Gastrocnemius medialis (tissue), 4 donors: ENCODE results near the gene PTPRCAP. TPM values are rescaled to one million over a fixed set of nuclear protein-coding genes. Genes with fewer than 3 reads are reported as not detected.

ENCODE experiments used
- ATAC-seq, 2 donors: fragments of 150-250 bp; one replicate each; pipeline ENCODE4 v1.9.1; 2016
- DNase-seq, 2 donors: peaks; one replicate each; pipeline ENCODE4 v3.0.0-alpha.2; 2019
- H3K27ac ChIP-seq, 4 donors: fragments of 200-600 bp; sonication (generic); 1 replicate in 1 of 4; 2 replicates in 3 of 4; pipeline ENCODE4 v1.5.1; 2016 to 2018; ENCODE audit warnings: mild to moderate bottlenecking in 2 of 4, moderate library complexity in 1 of 4
- H3K27me3 ChIP-seq, 3 donors: fragments of 200-600 bp; sonication (generic) in 2 of 3; 1 replicate in 1 of 3; 2 replicates in 2 of 3; pipeline versions ENCODE4 v1.5.1 to v1.6.0; 2016 to 2019; ENCODE audit warnings: mild to moderate bottlenecking in 1 of 3, moderate library complexity in 1 of 3
- H3K36me3 ChIP-seq, 2 donors: fragments of 200-600 bp; sonication (generic) in 1 of 2; one replicate each; pipeline ENCODE4 v1.5.1; 2017 to 2018
- H3K4me1 ChIP-seq, 2 donors: fragments of 200-600 bp; sonication (generic) in 1 of 2; one replicate each; pipeline ENCODE4 v1.5.1; 2016 to 2017; ENCODE audit warnings: mild to moderate bottlenecking in 2 of 2
- H3K4me3 ChIP-seq, 4 donors: fragments of 200-600 bp; sonication (generic) in 3 of 4; 1 replicate in 1 of 4; 2 replicates in 3 of 4; pipeline ENCODE4 v1.5.1; 2016 to 2019; ENCODE audit warnings: mild to moderate bottlenecking in 2 of 4
- H3K9me3 ChIP-seq, 3 donors: fragments of 200-600 bp; sonication (generic) in 2 of 3; 1 replicate in 1 of 3; 2 replicates in 2 of 3; pipeline ENCODE4 v1.5.1; 2016 to 2019
- CTCF ChIP-seq, 5 experiments: fragments of 450-650 bp in 3 of 5; fragments of 200-600 bp in 2 of 5; sonication (generic) in 2 of 5; IDR thresholded peaks in 4 of 5; conservative IDR thresholded peaks in 1 of 5; 1 replicate in 4 of 5; 2 replicates in 1 of 5; pipeline ENCODE4 v1.5.1; 2016 to 2019; ENCODE audit warnings: antibody characterized with exemption in 5 of 5, mild to moderate bottlenecking in 3 of 5, moderate library complexity in 3 of 5
- POLR2A ChIP-seq, 2 donors: fragments of 450-650 bp; IDR thresholded peaks; one replicate each; pipeline ENCODE4 v1.6.1; 2017; ENCODE audit warnings: antibody characterized with exemption in 2 of 2, mild to moderate bottlenecking in 2 of 2, moderate library complexity in 2 of 2
- in situ Hi-C, 4 donors: fragments of 200-750 bp; cut with MboI; loops; one replicate each; pipeline versions ENCODE4 v1.15.0 to v1.8.0; 2017; ENCODE audit warnings: low sequenced_read_pairs in 4 of 4
- intact Hi-C: fragments of 100-400 bp; cut with DNase I; formaldehyde crosslinking; loops from one replicate; pipeline ENCODE4 v1.15.1; 2023; ENCODE audit warnings: low total_unique reads
- total RNA-seq, 4 donors: library from RNA; depleted of rRNA; stranded (reverse); fragments of >200 nt; gene quantifications; one replicate each; pipeline versions ENCODE4 v1.1.0 to v1.2.3, GENCODE V29; 2016

The PTPRCAP gene
- total RNA-seq, 4 donors from 2014 or later = 0.47 to 1.5 (median 1.3) TPM

GRCh38 chr11:67395555-67396258, 41.8 kb downstream of the PTPRCAP start:
- peaks cover 0 to 43% of the 10 kb centered on the region in 2 donors for H3K36me3 ChIP-seq
- no peaks in the 10 kb centered on the region for H3K27me3 ChIP-seq
- no peak for ATAC-seq
- peaks cover 16 to 26% of the 10 kb centered on the region in 2 donors for H3K4me1 ChIP-seq
- no peaks in the 10 kb centered on the region for H3K9me3 ChIP-seq
- DNase-seq = no peak
- H3K27ac ChIP-seq = no peak overlapping the region
- no peak for TF ChIP-seq POLR2A (IDR thresholded peaks at IDR 0.05)
- TF ChIP-seq CTCF (IDR thresholded peaks at IDR 0.05 in 4 of 5, conservative IDR thresholded peaks at IDR 0.05 in 1 of 5) = no peak
- intact Hi-C loops (no loop called here), in situ Hi-C loops (loop anchor here (10.0 kb wide), 2 partner anchors 79 to 109 kb away; partner anchors contain the start of genes CDK2AP2 (in 3 of the 4) and PITPNM1 (in 3 of the 4))
- no peak overlapping the region for H3K4me3 ChIP-seq

- Histone ChIP-seq H3K36me3 (peaks cover 0 to 31% of the 10 kb centered on the region in 2 donors), H3K9me3 (no peaks in the 10 kb centered on the region), H3K4me3 (no peak overlapping the region), H3K27me3 (no peaks in the 10 kb centered on the region), H3K4me1 (peaks cover 5 to 18% of the 10 kb centered on the region in 2 donors), H3K27ac (no peak overlapping the region)
- intact Hi-C loops (no loop called here), in situ Hi-C loops (loop anchor here (10.0 kb wide), 2 partner anchors 81 to 111 kb away; partner anchors contain the start of genes CDK2AP2 (in 3 of the 4) and PITPNM1 (in 3 of the 4))
- DNase-seq (no peak), ATAC-seq (no peak)
- no peak for TF ChIP-seq CTCF (IDR thresholded peaks at IDR 0.05 in 4 of 5, conservative IDR thresholded peaks at IDR 0.05 in 1 of 5)
- no peak for TF ChIP-seq POLR2A (IDR thresholded peaks at IDR 0.05)
These were observed 43.5 kb downstream of the PTPRCAP start for GRCh38 chr11:67393990-67394389.

- H3K36me3 ChIP-seq = peaks cover 0 to 26% of the 10 kb centered on the region in 2 donors
- no peak for ATAC-seq
- TF ChIP-seq POLR2A (IDR thresholded peaks at IDR 0.05) = no peak
- TF ChIP-seq CTCF (IDR thresholded peaks at IDR 0.05 in 4 of 5, conservative IDR thresholded peaks at IDR 0.05 in 1 of 5) = no peak
- DNase-seq = no peak
- intact Hi-C loops (no loop called here), in situ Hi-C loops (loop anchor here (10.0 kb wide), 2 partner anchors 81 to 111 kb away; partner anchors contain the start of genes CDK2AP2 (in 3 of the 4) and PITPNM1 (in 3 of the 4))
- no peak overlapping the region for H3K27ac ChIP-seq
- no peak overlapping the region for H3K4me3 ChIP-seq
- H3K27me3 ChIP-seq = no peaks in the 10 kb centered on the region
- peaks cover 5 to 18% of the 10 kb centered on the region in 2 donors for H3K4me1 ChIP-seq
- H3K9me3 ChIP-seq = no peaks in the 10 kb centered on the region
These were observed 44.0 kb downstream of the PTPRCAP start for GRCh38 chr11:67393437-67393836.

- Histone ChIP-seq H3K9me3 (no peaks in the 10 kb centered on the region), H3K4me3 (peak overlapping the region; percentile 59 to 83 (median 74)), H3K36me3 (peaks cover 0 to 14% of the 10 kb centered on the region in 2 donors), H3K27me3 (no peaks in the 10 kb centered on the region), H3K27ac (peak overlapping the region; percentile 79 to 89 (median 86)), H3K4me1 (peaks cover 5 to 16% of the 10 kb centered on the region in 2 donors)
- no peak for ATAC-seq
- in situ Hi-C loops (loop anchor here (10.0 kb wide), 2 partner anchors 83 to 113 kb away; partner anchors contain the start of genes CDK2AP2 (in 3 of the 4) and PITPNM1 (in 3 of the 4)), intact Hi-C loops (no loop called here)
- no peak for DNase-seq
- TF ChIP-seq CTCF (IDR thresholded peaks at IDR 0.05 in 4 of 5, conservative IDR thresholded peaks at IDR 0.05 in 1 of 5) = no peak
These were observed 45.2 kb downstream of the PTPRCAP start for GRCh38 chr11:67392183-67392715.
